Neural cell (in vitro differentiated cells): ENCODE measurements around the gene CD6. TPM values are rescaled to one million over a fixed set of nuclear protein-coding genes. Genes with fewer than 3 reads are reported as not detected.

Source experiments
- H2AFZ ChIP-seq: fragments of 200-600, 300-800 bp; sonication (generic), shearing (Covaris generic); 2 replicates; pipeline ENCODE4 v1.6.0; 2014; ENCODE audit warnings: low read depth, mild to moderate bottlenecking, antibody characterized with exemption, low read length, moderate library complexity
- H3F3A ChIP-seq: fragments of 200-600 bp; shearing (Covaris generic); 2 replicates; pipeline ENCODE4 v1.6.1; 2016; ENCODE audit warnings: mild to moderate bottlenecking, moderate library complexity, mixed read lengths, antibody characterized with exemption, low read length; ENCODE audit not compliant: insufficient read depth, poor library complexity, severe bottlenecking
- H3K27ac ChIP-seq: fragments of 200-600, 300-800 bp; sonication (generic), shearing (Covaris generic); 2 replicates; pipeline ENCODE4 v1.5.1; 2014; ENCODE audit warnings: mild to moderate bottlenecking, low read length, moderate library complexity
- H3K27me3 ChIP-seq: fragments of 300-800, 200-600 bp; sonication (generic), shearing (Covaris generic); 2 replicates; pipeline ENCODE4 v1.6.0; 2014; ENCODE audit warnings: mild to moderate bottlenecking, low read depth, low read length, moderate library complexity; ENCODE audit not compliant: insufficient read depth
- H3K36me3 ChIP-seq: fragments of 300-800, 200-600 bp; sonication (generic), shearing (Covaris generic); 2 replicates; pipeline ENCODE4 v1.5.1; 2014; ENCODE audit warnings: mild to moderate bottlenecking, antibody characterized with exemption, low read length, moderate library complexity; ENCODE audit not compliant: insufficient read depth
- H3K4me2 ChIP-seq: fragments of 300-800, 200-600 bp; sonication (generic), shearing (Covaris generic); 2 replicates; pipeline ENCODE4 v1.6.0; 2014; ENCODE audit warnings: mild to moderate bottlenecking, low read length
- H3K4me3 ChIP-seq: fragments of 300-800, 200-600 bp; sonication (generic), shearing (Covaris generic); 2 replicates; pipeline ENCODE4 v1.5.1; 2014; ENCODE audit warnings: mild to moderate bottlenecking, low read length, moderate library complexity
- H3K79me2 ChIP-seq: fragments of 200-600 bp; shearing (Covaris generic); replicated peaks from 2 replicates; pipeline ENCODE4 v1.6.0; 2014; ENCODE audit warnings: mild to moderate bottlenecking, low read length, moderate library complexity; ENCODE audit not compliant: insufficient read depth
- H3K9ac ChIP-seq: fragments of 300-800, 200-600 bp; sonication (generic), shearing (Covaris generic); 2 replicates; pipeline ENCODE4 v1.6.1; 2016; ENCODE audit warnings: mild to moderate bottlenecking, low read length, mixed read lengths
- H3K9me2 ChIP-seq: fragments of 200-600 bp; shearing (Covaris generic); 2 replicates; pipeline ENCODE4 v1.6.1; 2016; ENCODE audit warnings: mild to moderate bottlenecking, low read length, mixed read lengths; ENCODE audit not compliant: insufficient read depth
- H3K9me3 ChIP-seq: fragments of 200-600, 300-800 bp; sonication (generic), shearing (Covaris generic); 2 replicates; pipeline ENCODE4 v1.6.1; 2016; ENCODE audit warnings: mild to moderate bottlenecking, mixed run types, low read length, moderate library complexity, mixed read lengths
- H4K20me1 ChIP-seq: fragments of 200-600 bp; shearing (Covaris generic); 2 replicates; pipeline ENCODE4 v1.6.1; 2016; ENCODE audit warnings: mild to moderate bottlenecking, mixed run types; ENCODE audit not compliant: insufficient read depth
- EP300 ChIP-seq: fragments of 450-650 bp; conservative IDR thresholded peaks from 2 replicates; pipeline ENCODE4 v1.6.1; 2014; ENCODE audit warnings: antibody characterized with exemption, mild to moderate bottlenecking, moderate library complexity; ENCODE audit not compliant: poor library complexity, severe bottlenecking
- EZH2 ChIP-seq: fragments of 200-600, 300-800 bp; shearing (Covaris generic), sonication (generic); IDR thresholded peaks from 2 replicates; pipeline ENCODE4 v1.6.1; 2014; ENCODE audit warnings: antibody characterized with exemption, low read length, borderline replicate concordance, mild to moderate bottlenecking; ENCODE audit not compliant: insufficient read depth, poor library complexity, severe bottlenecking
- MXI1 ChIP-seq: fragments of 450-650 bp; conservative IDR thresholded peaks from 2 replicates; pipeline ENCODE4 v1.6.1; 2014; ENCODE audit warnings: antibody characterized with exemption, mild to moderate bottlenecking; ENCODE audit not compliant: poor library complexity, severe bottlenecking
- POLR2AphosphoS5 ChIP-seq: IDR thresholded peaks from 2 replicates; pipeline ENCODE4 v1.6.1; 2012
- RAD21 ChIP-seq: fragments of 450-650 bp; conservative IDR thresholded peaks from 2 replicates; pipeline ENCODE4 v1.6.1; 2014; ENCODE audit warnings: antibody characterized with exemption, mild to moderate bottlenecking, moderate library complexity
- SMC3 ChIP-seq: fragments of 450-650 bp; conservative IDR thresholded peaks from 2 replicates; pipeline ENCODE4 v1.6.1; 2014; ENCODE audit warnings: antibody characterized with exemption, mild to moderate bottlenecking, moderate library complexity; ENCODE audit not compliant: poor library complexity
- TAF1 ChIP-seq: IDR thresholded peaks from 2 replicates; pipeline ENCODE4 v1.6.1; 2012; ENCODE audit warnings: low read depth
- polyA plus RNA-seq: library from polyadenylated mRNA; depleted of rRNA; stranded (reverse); fragments of >200 nt; gene quantifications from 2 replicates; pipeline ENCODE4 v1.2.3, GENCODE V29; 2014
- TF ChIP-seq, protein P1 (sequence below): fragments of 450-650 bp; IDR thresholded peaks from 2 replicates; pipeline ENCODE4 v1.5.1; 2014; ENCODE audit warnings: antibody characterized with exemption, mild to moderate bottlenecking, moderate library complexity; ENCODE audit not compliant: poor library complexity, severe bottlenecking
- TF ChIP-seq, protein P2 (sequence below): IDR thresholded peaks from 2 replicates; pipeline ENCODE4 v1.6.1; 2012; ENCODE audit warnings: borderline replicate concordance

The CD6 gene
- polyA plus RNA-seq, 1 donor from 2014 or later: not detected

DNA sequence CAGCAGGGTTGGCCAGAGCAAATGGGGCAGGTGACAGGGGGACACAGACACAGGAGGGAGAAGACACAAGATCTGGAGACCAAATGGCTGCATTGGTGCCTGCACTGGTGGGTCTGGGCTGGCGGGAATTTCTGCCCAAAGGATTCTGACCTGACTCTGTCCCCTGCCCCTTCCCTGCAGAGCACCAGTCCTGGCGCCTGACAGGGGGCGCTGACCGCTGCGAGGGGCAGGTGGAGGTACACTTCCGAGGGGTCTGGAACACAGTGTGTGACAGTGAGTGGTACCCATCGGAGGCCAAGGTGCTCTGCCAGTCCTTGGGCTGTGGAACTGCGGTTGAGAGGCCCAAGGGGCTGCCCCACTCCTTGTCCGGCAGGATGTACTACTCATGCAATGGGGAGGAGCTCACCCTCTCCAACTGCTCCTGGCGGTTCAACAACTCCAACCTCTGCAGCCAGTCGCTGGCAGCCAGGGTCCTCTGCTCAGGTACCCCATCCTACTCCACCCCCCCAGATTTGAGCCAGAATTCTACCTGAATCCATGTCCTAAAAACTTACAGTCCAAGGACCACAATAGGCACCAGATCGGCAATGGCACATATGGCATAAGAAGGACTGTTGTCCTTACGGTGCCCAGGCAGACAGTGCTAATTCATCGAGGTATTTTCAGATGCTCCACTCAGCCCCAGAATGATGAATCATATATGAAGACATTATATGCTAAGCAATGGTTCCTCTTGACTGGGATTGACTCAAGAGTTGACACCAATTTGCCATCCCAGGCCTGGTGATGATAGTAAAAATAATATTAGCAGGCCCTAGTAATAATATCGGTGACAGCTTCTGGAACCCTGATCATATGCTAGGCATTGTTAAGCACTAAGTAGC lies 38.2 kb downstream of the CD6 start:
- Histone ChIP-seq H3F3A (no peaks in the 10 kb centered on the region), H3K4me3 (no peak overlapping the region), H3K27me3 (peaks cover 33% of the 10 kb centered on the region), H4K20me1 (no peaks in the 10 kb centered on the region), H2AFZ (no peak overlapping the region), H3K79me2 (no peaks in the 10 kb centered on the region), H3K4me2 (no peak overlapping the region), H3K9me2 (no peaks in the 10 kb centered on the region), H3K9me3 (no peaks in the 10 kb centered on the region), H3K9ac (no peak overlapping the region), H3K36me3 (no peaks in the 10 kb centered on the region), H3K27ac (no peak overlapping the region)
- TF ChIP-seq MXI1: no peak
- TF ChIP-seq, protein P1, sequence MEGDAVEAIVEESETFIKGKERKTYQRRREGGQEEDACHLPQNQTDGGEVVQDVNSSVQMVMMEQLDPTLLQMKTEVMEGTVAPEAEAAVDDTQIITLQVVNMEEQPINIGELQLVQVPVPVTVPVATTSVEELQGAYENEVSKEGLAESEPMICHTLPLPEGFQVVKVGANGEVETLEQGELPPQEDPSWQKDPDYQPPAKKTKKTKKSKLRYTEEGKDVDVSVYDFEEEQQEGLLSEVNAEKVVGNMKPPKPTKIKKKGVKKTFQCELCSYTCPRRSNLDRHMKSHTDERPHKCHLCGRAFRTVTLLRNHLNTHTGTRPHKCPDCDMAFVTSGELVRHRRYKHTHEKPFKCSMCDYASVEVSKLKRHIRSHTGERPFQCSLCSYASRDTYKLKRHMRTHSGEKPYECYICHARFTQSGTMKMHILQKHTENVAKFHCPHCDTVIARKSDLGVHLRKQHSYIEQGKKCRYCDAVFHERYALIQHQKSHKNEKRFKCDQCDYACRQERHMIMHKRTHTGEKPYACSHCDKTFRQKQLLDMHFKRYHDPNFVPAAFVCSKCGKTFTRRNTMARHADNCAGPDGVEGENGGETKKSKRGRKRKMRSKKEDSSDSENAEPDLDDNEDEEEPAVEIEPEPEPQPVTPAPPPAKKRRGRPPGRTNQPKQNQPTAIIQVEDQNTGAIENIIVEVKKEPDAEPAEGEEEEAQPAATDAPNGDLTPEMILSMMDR: no peak
- TF ChIP-seq TAF1: no peak
- TF ChIP-seq, protein P2, sequence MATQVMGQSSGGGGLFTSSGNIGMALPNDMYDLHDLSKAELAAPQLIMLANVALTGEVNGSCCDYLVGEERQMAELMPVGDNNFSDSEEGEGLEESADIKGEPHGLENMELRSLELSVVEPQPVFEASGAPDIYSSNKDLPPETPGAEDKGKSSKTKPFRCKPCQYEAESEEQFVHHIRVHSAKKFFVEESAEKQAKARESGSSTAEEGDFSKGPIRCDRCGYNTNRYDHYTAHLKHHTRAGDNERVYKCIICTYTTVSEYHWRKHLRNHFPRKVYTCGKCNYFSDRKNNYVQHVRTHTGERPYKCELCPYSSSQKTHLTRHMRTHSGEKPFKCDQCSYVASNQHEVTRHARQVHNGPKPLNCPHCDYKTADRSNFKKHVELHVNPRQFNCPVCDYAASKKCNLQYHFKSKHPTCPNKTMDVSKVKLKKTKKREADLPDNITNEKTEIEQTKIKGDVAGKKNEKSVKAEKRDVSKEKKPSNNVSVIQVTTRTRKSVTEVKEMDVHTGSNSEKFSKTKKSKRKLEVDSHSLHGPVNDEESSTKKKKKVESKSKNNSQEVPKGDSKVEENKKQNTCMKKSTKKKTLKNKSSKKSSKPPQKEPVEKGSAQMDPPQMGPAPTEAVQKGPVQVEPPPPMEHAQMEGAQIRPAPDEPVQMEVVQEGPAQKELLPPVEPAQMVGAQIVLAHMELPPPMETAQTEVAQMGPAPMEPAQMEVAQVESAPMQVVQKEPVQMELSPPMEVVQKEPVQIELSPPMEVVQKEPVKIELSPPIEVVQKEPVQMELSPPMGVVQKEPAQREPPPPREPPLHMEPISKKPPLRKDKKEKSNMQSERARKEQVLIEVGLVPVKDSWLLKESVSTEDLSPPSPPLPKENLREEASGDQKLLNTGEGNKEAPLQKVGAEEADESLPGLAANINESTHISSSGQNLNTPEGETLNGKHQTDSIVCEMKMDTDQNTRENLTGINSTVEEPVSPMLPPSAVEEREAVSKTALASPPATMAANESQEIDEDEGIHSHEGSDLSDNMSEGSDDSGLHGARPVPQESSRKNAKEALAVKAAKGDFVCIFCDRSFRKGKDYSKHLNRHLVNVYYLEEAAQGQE: no peak
- TF ChIP-seq SMC3: no peak
- TF ChIP-seq EP300: no peak
- no peak for TF ChIP-seq RAD21
- TF ChIP-seq POLR2AphosphoS5: no peak
- TF ChIP-seq EZH2: no peak

DNA sequence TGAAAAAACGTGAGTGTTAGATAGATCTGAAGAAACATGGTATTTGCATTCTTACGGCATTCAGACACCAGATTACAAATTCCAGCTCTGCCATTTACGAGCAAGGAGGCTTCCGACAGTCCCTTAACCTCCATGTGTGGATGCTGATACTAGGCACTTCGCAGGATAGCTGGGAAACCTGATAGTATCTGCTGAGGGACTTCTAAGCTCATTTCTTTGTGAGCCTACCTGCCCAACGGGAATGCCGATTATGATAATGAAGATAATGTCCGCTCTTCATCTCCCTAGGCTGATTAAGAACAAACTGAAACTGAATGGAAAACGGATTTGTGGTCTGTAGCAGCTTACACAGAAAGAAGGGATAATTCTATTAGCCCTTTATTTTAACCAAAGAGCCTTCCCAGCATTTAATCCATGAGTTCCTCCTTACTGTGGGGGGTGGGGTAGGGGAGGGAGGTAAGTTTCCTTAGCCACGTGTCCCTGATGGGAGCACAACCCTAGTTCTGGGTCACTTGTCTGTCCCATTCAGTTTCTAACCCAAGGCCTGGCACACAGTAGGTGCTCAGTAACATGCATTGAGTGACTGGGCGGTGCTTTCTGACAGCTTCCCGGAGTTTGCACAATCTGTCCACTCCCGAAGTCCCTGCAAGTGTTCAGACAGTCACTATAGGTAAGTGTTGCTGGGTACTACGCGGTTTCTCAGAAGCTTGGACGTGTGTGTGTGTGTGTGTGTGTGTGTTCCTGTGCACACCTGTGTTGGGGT lies 39.2 kb downstream of the CD6 start:
- peaks cover 33% of the 10 kb centered on the region for H3K27me3 ChIP-seq
- no peak overlapping the region for H3K27ac ChIP-seq
- no peak for TF ChIP-seq RAD21
- no peak overlapping the region for H3K4me2 ChIP-seq
- no peak overlapping the region for H2AFZ ChIP-seq
- H4K20me1 ChIP-seq: no peaks in the 10 kb centered on the region
- H3K4me3 ChIP-seq: no peak overlapping the region
- no peaks in the 10 kb centered on the region for H3K9me2 ChIP-seq
- H3K9me3 ChIP-seq: no peaks in the 10 kb centered on the region
- H3F3A ChIP-seq: no peaks in the 10 kb centered on the region
- no peak overlapping the region for H3K9ac ChIP-seq
- no peaks in the 10 kb centered on the region for H3K79me2 ChIP-seq
- H3K36me3 ChIP-seq: no peaks in the 10 kb centered on the region
